CD4-positive, alpha-beta T cell treated with Interleukin-17A for 1 hour (primary cell): Measurements from ENCODE around the gene CT45A6.
"Not testable (repeated sequence)": the region's sequence is repeated elsewhere in the genome, so short reads cannot be mapped to it uniquely, and the experiment has no call there.

Experiments used
- DNase-seq: peaks from one replicate; pipeline ENCODE4 v3.0.0-alpha.2; 2020

Gene CT45A6, protein sequence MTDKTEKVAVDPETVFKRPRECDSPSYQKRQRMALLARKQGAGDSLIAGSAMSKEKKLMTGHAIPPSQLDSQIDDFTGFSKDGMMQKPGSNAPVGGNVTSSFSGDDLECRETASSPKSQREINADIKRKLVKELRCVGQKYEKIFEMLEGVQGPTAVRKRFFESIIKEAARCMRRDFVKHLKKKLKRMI

DNA sequence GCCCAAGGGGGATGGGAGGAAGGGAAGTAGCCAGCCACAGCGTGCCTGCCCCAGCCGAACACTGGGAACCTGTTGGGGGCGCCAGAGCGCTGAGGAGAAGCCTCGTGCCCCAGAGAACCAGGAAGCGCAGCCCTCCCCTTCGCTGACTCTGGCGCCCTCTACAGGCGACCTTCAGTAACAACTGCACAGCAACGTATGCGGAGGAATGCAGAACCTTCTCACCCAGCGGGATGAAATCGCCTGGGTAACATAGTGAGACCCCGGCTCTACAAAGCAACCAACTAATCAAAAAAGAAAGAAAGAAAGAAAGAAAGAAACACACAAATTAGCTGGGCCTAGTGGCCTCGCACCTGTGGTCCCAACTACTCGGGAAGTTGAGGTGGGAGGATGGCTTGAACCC, at the start of gene CT45A6:
Gene CT45A6 (minus strand): TSS at position 101 of the 400 bp plus-strand sequence. CDS start 3,794 bp downstream, outside the sequence.
- DNase-seq: not testable (repeated sequence)

DNA sequence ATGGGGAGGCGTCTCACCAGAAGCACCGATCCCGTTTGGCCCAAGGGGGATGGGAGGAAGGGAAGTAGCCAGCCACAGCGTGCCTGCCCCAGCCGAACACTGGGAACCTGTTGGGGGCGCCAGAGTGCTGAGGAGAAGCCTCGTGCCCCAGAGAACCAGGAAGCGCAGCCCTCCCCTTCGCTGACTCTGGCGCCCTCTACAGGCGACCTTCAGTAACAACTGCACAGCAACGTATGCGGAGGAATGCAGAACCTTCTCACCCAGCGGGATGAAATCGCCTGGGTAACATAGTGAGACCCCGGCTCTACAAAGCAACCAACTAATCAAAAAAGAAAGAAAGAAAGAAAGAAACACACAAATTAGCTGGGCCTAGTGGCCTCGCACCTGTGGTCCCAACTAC, 34.6 kb upstream of the CT45A6 start, which contains the start of gene CT45A7:
Gene CT45A7 (minus strand): TSS at position 101 of the 400 bp plus-strand sequence. CDS start 3,747 bp downstream, outside the sequence.
- not testable (repeated sequence) for DNase-seq

DNA sequence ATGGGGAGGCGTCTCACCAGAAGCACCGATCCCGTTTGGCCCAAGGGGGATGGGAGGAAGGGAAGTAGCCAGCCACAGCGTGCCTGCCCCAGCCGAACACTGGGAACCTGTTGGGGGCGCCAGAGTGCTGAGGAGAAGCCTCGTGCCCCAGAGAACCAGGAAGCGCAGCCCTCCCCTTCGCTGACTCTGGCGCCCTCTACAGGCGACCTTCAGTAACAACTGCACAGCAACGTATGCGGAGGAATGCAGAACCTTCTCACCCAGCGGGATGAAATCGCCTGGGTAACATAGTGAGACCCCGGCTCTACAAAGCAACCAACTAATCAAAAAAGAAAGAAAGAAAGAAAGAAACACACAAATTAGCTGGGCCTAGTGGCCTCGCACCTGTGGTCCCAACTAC, 17.3 kb upstream of the CT45A6 start, which contains the start of gene CT45A2:
Gene CT45A2 (minus strand): TSS at position 101 of the 400 bp plus-strand sequence. CDS start 3,747 bp downstream, outside the sequence.
- not testable (repeated sequence) for DNase-seq

DNA sequence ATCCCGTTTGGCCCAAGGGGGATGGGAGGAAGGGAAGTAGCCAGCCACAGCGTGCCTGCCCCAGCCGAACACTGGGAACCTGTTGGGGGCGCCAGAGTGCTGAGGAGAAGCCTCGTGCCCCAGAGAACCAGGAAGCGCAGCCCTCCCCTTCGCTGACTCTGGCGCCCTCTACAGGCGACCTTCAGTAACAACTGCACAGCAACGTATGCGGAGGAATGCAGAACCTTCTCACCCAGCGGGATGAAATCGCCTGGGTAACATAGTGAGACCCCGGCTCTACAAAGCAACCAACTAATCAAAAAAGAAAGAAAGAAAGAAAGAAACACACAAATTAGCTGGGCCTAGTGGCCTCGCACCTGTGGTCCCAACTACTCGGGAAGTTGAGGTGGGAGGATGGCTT, 17.2 kb downstream of the CT45A6 start, which contains the start of gene CT45A5:
Gene CT45A5 (minus strand): TSS at position 101 of the 400 bp plus-strand sequence. CDS start 3,774 bp downstream, outside the sequence.
- not testable (repeated sequence) for DNase-seq

DNA sequence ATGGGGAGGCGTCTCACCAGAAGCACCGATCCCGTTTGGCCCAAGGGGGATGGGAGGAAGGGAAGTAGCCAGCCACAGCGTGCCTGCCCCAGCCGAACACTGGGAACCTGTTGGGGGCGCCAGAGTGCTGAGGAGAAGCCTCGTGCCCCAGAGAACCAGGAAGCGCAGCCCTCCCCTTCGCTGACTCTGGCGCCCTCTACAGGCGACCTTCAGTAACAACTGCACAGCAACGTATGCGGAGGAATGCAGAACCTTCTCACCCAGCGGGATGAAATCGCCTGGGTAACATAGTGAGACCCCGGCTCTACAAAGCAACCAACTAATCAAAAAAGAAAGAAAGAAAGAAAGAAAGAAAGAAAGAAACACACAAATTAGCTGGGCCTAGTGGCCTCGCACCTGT, 34.5 kb downstream of the CT45A6 start, which contains the start of gene CT45A3:
Gene CT45A3 (minus strand): TSS at position 101 of the 400 bp plus-strand sequence. CDS start 3,747 bp downstream, outside the sequence.
- not testable (repeated sequence) for DNase-seq

DNA sequence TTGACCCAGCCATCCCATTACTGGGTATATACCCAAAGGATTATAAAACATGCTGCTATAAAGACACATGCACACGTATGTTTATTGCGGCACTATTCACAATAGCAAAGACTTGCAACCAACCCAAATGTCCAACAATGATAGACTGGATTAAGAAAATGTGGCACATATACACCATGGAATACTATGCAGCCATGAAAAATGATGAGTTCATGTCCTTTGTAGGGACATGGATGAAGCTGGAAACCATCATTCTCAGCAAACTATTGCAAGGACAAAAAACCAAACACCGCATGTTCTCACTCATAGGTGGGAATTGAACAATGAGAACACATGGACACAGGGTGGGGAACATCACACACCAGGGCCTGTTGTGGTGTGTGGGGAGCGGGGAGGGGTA, 57.8 kb downstream of the CT45A6 start:
- DNase-seq: not testable (repeated sequence)
